ENCODE results near the gene CASK.
A peak's percentile ranks its signal among the peaks of the same experiment; 100 is the strongest.
"Not testable (repeated sequence)": the region's sequence is repeated elsewhere in the genome, so short reads cannot be mapped to it uniquely, and the experiment has no call there.

The CASK gene

DNA sequence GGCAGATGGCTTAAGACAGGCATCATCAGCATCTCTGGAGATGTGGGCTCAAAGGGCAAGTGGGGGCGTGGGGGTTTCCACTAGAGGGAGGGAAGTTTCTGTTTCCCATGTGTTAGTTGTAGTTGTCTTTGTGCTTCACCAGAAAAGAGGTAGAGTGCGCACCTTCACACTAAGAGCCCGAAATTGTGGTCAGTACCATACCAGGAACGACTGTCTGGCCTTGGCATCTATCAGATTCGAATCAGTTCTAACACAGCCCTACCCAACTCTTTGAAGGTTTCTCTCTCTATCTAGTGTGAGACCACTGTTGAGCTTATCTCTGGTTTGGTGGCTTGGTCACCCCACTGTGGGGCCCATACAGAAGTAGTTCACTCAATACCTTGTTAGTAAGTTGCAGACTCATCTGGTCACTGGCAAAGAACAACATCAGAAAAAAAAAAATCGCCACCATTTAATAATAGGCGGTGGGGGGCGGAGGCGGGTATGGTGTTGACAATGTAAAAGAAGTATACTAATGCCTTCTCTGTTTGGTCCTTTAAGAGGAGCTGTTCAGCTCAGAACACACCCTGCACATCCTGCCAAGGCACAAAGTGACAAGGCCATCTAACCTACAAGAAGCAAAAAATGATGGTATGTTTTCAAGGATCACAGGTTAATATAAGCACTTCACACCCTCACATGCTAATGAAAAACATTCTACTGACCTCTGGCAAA, 405.1 kb downstream of the CASK start:
- peak; percentile 5 to 12 for DNase-seq (ENCODE audit: low read depth in 2 of 2)

DNA sequence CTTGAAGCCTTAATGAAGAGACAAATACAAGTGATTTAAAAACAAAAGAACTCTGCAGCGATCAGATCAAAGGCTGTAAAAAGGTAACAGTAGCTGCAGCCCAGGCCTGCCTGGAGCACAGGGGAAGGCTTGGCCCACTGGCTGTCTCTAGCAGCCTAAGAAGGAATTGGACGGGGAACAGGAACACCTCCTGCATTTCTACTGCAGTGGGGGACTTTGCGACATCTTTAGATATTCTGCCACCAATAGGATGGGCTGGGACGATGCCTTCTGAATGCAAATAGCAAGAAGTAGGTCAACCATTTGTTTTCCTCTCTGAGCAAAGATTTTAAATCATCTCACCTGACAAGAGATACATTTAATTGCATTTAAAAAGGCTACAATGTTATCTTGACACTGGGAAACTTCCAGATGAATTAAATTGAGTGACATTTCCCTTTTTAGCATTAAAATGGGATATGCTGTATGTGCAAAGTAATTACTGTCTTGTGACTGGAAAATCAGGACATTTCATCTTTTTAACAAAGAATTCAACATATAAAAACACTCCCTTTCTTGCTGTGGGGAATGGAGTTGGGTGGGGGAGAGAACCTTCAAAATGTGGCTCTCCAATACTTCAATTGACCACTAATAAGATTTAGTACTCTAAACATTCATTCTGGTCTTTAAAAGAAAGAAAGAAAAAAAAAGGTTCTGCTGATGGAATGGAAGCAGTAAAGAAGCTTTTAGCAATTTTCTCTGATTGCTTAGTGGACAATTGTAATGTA, 406.2 kb downstream of the CASK start:
- DNase-seq (ENCODE audit: low read depth in 2 of 2), result no peak

DNA sequence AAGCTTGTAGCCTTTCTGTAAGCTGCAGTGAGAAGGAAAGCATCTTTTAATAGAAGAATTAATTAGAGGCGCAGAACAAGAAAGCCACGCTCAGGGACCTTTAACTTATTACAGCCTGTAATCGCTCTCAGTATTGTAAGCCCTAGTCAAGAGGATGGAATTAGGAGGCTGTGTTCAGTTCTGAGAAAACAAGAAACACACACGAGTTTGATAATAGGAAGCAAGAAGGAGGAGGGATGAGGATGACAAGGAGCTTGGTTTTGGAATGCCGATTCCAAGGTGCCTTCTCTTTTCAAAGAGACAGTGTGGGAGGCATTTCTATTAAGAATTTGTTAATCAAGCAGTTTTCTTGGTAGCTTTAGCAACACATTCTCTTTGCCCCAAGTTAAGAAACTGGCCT, 406.9 kb downstream of the CASK start:
- no peak for DNase-seq (ENCODE audit: low read depth in 2 of 2)

DNA sequence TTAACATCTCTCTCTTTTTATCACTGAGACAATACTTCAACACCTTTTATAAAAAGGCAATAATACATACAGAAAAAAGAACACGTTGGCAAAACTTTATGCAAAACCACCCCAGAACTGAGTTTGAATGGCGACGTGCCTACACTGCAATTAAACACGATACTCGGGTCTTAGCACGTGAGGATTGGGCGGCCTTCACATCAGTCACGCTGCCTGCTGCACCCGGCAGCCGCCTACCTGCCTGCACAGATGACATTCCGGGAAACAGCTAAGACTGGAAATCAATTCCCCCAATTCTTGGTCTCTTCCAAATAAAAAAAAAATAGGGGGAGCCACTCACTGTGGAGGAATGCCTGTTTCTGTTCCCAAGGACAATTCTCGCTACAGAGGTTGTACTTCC, 408.0 kb downstream of the CASK start:
- DNase-seq (ENCODE audit: low read depth in 2 of 2), result no peak

DNA sequence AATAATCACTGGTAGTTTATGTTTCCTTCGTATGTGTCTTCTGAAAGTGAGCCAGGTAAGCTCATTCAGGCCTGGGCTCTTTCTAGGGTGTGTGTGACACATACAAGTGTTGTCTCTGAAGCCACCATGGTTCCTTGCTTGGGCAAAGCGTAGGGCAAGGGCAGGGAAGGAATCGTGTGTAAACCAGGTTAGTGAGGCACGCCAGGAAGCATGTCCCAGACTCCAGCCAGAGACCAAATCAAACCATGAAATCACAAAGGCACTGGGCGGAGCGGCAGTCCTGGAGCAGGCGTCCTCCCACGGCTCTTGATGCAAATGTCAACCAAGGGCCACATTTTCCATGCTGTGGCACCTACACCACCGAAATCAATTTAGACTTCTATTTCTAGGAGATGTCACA, 409.2 kb downstream of the CASK start:
- DNase-seq (ENCODE audit: low read depth in 2 of 2), result no peak

DNA sequence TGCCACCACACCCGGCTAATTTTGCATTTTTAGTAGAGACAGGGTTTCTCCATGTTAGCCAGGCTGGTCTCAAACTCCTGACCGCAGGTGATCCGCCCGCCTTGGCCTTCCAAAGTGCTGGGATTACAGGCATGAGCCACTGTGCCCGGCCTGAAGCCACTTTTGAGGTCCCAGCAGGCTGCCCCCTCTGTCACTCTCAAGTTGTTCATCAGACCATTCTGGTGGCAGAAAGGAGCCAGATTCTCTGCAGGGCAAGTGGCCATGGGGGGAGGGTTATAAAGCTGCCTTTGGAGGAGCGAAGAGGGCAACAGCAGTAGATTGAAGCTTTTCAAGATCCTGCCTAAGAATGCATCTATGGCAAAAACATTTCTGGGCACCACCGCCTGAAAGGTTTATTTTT, 410.5 kb downstream of the CASK start:
- not testable (repeated sequence) for DNase-seq (ENCODE audit: low read depth in 2 of 2)

DNA sequence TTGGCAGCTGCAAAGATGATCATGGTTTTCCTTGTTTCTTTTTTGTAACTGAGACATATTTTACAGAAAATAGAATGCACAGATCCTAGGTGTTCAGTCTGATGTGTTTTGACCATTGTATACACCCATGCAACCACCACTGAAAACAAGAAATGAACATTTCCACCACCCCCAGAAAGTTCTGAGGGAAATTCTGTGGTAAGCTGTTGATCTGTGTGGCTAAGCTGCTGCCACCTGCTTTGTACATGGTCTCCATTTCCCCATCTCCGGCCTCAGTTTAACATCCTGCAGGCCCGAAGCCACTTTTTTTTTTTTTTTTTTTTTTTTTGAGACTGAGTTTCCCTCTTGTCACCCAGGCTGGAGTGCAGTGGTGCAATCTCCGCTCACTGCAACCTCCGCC, 411.0 kb downstream of the CASK start:
- no peak for DNase-seq (ENCODE audit: low read depth in 2 of 2)

DNA sequence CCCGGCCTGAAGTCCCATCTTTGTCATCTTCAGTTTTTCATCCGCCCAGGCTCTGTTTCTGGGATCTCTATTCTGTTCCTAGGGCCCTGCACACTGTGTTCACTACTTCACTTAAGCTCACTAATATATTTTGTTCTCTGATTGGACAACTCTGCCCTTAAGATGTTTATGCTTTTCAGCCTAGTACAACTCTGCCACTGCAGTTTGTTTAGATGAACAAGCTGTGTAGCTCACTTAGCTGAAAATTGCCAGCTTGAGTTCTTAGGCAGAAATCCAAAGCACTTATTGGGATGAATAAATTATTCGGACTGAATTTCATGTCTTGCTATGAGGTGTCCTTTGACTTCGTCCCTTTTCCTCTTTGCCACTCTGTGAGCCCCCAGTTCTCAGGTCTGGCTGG, 415.4 kb downstream of the CASK start:
- no peak for DNase-seq (ENCODE audit: low read depth in 2 of 2)

DNA sequence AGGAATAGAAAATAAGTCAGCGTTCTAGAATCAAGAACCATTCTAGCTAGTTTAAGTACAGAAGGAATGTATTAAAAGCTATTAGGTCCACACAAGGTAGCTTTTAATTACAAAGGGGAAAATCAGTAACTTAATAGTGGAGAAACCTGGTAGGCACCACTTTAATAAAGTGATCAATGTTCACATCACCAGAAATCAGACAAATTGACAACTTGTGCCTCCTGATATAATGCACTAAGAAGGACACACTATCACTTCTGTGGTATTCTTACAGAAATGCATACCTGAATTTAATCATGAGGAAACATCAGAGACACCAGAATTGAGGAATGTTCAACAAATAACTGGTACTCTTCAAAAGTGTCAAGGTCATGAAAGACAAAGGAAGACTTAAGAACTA, 421.4 kb downstream of the CASK start:
- no peak for DNase-seq (ENCODE audit: low read depth in 2 of 2)

DNA sequence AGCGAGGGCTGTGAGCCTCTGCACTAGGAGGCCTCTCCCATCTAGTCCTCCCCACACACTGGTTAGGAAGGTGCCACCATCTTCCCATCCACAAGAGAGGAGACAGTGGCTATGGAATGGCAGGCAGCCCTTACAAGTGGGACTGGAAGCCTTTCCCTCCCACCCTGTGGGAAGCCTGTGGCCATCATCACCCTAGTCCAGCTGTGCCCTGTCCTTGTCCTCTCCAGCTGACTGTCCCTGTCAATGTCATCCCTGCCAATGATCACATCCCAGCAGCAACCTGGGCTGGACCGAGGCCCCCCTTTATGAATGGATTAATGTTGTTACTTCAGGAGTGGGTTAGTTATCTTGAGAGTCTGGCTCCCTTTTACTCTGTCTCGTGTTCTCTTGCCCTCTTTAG, 423.4 kb downstream of the CASK start:
- DNase-seq (ENCODE audit: low read depth in 2 of 2), result no peak

DNA sequence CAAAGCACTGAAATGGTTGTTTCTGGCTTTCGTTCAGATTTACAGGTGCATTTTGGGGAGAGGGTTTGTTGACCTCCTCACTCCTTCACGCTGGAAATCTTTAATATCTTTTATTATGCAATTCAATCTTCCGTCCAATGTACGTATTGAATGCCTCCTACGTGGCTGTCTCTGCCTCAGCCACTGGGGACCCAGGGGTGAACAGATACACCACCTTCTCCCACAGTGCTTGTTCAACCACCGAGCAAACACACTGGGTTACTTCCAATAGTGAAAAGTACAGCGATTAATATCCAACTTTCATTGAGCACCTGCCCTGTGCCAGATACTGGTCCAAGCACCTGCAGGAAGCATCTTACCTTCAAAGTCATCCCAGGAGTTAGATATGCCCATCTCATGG, 424.2 kb downstream of the CASK start:
- DNase-seq (ENCODE audit: low read depth in 2 of 2), result no peak

DNA sequence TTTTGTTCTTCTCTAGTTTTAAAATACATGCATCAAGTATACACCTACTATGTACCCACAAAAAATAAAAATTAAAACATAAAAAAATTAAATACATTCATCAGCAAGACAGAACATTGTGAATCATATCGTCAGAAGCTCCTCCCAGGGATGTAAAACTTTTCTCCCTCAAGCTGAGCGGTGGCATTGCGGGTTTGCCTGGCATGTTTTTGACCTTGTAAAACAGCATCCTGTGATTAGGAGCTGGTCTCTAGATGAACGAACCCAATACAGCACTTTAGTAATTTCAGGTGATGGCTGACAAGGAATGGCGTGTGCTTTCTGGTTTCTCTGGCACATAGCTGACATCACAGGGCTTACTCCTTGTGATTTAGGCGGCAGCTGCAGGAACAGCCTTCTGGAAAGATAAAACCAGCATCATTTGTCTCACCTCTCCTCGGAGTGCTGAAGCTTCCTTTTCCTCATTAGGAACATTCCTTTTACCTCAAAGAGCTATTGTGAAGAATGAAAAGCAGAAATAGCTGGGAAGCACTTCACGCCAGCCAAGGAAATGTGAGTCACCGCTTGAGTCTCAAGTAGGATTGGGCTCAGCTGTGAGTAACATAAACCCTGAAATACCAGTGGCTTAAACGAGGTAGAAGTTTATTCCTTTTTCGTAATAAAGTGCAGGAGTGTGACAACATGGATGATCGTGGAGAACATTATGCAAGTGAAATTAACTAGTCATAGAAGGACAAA, 431.9 kb downstream of the CASK start:
- DNase-seq (ENCODE audit: low read depth in 2 of 2), result no peak

DNA sequence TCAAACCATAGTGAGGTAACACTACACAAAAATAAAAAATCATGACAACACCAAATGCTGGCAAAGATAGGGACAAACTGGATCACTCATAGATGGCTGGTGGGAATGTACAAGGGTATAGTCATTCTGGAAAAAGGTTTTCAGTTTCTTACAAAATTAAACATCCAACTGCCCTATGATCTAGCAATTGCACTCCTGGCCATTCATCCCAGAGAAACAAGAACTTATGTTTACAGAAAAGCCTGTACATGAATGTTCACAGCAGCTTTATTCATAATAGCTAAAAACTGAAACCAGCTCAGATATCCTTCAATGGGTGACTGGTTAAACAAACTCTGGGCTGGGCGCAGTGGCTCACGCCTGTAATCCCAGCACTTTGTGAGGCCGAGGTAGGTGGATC, 432.9 kb downstream of the CASK start:
- DNase-seq (ENCODE audit: low read depth in 2 of 2), result no peak

DNA sequence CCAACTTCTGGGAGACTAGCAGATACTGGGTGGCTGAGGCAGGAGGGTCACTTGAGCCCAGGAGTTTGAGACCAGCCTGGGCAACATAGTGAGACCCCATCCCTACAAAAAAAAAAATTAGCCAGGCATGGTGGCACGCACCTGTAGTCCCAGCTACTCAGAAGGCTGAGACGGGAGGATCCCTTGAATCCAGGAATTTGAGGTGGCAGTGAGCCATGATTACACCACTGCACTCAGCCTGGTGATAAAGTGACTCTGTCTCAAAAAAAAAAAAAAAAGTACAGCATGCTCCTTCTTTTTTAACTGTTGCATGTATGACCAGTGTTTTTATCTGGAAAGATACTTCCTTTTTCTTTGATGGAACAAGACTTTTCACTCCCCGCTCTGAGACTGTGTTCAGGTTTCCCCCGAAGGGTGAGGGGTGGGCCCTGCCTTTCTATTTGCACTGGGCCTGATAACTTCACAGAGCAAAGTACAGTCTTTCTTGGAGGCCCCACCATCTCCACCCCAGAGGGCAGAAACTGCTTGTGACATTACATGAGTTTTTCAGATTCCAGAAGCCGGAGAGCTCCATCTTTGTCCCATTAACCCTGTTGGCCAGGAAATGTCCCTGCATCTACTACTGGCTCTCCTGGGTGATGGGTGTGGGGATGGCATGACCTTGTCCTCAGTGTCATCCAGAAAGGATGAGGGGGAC, 441.1 kb downstream of the CASK start:
- DNase-seq (ENCODE audit: low read depth in 2 of 2), result no peak

DNA sequence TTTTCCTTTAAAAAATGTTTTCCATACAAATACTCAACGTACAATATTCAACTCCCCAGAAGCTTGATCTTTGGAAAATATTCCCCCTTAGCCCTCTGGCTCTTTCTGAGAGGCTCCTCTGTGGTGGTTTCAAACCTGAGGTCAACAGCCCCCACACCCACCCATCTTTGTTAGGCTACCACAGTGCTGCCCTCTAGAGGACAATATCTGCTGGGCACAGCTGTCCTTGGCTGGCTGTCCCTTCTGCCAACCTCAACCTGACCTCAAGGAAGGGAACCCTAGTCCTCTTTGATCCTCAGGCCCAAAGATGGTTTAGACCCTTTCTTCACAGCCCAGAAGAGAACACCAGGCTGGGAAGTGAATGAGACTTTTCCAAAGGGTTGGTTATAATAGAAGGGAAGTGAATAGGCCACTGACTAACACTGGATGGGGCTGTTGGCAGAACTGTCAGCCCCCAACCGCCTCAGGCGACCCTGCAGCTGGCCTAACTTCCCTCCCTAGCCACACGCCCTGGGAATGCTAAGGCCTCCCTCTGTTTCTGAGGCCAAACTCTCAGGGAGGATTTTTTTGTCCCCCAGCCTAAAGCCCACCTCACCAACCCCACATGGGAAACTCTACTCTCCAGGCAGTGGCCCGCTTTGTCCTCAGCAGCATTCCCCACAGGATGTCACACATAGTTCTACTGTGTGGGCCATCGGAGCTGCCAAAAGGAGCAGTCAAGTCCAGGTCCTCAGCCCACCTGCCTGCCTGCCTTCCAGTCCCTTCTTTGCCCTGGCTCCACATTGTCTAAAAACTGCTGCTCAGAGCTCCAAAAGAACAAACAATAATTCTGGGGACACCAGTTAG, 441.9 kb downstream of the CASK start:
- DNase-seq (ENCODE audit: low read depth in 2 of 2), result no peak

DNA sequence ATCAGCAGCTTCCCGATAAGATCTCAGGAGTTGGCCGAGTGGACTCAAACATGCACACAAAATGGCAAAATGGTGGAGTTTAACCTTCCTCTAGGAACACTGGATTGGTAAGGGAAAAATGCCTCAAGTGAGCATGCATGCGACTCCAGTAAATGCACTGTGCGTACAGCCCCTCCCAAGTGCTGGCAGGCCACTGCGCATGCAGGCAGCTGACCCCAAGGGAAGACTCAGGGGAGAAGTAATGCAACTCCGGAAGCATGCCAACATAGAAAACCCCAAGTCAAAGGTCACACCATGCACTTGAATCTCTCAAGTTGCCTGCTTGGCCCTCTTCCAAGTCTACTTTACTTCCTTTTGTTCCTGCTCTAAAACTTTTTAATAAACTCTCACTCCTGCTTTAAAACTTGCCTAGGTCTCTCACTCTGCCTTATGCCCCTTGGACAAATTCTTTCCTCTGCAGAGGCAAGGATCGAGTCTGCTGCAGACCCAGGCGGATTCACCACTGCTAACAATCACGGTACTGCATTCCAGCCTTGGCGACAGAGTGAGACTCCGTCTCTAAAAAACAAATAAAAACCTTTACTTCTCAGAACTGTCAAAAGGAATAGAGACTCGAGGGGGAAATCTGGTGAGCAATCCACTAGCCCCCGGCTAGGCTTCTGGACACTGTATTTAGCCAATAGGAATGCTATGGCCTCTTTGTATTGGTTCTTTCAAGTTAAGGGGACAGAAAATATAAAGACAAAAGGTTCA, 442.7 kb downstream of the CASK start:
- DNase-seq (ENCODE audit: low read depth in 2 of 2), result no peak

DNA sequence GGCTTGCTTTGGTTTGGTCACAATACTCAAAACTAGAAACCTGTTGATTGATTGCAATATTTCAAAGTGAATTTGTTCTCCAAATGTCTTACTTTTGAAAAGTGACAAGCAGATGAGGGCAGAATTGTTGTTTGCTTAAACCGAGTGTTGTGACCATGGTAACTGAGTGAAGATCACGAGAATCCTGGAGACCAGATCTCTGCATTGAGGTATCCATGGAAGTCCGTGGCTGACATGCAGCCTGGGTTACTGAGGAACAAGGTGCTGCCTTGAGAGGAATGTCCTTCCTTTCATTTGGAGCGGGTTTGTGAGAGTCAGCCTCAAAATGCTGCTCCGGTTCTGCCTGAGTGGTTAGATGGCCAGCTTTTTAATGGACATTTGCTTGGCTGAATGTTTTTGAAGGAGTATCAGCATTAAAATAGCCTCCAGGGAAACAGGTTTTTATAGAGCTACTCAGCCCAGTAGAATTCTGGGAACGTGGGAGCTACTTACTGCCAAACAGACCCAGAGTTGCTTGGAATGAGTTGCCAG, 444.9 kb downstream of the CASK start:
- DNase-seq (ENCODE audit: low read depth in 2 of 2), result no peak

DNA sequence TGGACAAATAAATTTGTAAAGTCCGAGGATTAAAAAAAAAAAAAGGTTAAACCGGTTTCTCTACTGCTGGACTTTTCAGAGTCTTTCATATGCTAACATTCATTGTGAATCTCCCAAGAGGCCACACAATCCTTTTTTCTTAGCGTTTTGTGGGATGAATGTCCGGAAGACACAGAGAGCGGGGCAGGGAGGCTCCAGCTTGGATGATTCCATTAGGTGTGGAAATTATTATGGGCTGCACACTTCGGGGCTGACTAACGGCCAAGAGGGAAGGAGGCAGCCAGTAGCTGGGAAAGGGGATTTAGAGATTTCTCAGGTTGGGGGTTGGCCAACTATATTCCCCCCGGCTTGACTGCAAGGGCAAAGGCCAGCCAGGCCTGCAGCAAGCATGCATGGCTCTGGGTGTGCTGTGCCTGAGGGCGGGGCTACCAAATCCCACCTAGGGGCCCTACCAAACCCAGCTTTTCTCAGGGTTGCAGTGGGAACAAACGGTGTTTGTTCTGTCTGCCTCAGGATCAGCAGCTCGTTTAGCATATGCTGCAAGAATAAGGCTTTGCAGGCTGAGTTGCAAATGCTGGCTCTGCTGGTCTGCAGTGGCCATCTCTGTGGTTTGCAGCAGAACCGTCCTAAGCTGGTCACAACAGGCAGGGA, 447.6 kb downstream of the CASK start:
- no peak for DNase-seq (ENCODE audit: low read depth in 2 of 2)

DNA sequence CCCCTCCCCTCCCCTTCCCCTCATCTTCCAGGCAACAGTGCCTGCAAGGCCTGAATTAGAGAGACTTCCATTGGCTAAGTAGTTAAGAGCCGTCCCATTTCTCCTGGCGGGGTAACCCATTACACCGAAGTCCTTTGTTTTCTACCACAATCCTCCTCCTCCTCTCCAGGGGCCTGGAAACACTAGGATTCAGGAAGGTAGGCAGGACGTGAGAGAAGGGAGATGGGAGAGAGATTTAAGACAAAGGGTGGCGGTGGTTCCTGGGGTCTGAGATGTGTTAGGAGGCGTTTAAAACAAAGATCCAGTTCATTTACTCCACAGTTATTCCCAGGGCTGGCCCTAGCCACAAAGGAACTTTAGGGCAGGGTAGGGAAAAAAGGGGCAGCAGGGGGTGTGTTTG, 448.2 kb downstream of the CASK start:
- DNase-seq (ENCODE audit: low read depth in 2 of 2), result no peak

DNA sequence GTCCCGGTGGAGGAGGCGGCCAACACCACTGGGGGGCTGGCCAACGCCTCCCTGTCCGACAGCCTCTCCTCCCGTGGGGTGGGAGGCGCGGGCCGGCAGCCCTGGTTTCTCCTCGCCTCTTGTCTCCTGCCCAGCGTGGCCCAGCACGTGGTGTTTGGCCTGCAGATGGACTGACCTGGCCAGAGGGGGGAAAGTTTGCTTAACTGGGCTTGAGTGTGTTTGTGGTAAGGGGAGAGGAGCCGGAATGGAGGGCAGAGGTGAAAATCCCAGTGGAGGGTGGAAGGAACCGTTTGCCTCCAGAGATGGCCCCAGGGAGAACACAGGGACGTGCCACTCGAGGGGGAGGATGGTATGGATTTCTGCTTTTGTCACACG, 448.6 kb downstream of the CASK start:
- DNase-seq (ENCODE audit: low read depth in 2 of 2), result no peak
